GM23248 (cell line): ENCODE data around the gene RTP2. TPM values are rescaled to one million over a fixed set of nuclear protein-coding genes. Genes with fewer than 3 reads are reported as not detected.
A peak's percentile ranks its signal among the peaks of the same experiment; 100 is the strongest.

Experiments used
- DNase-seq: peaks from one replicate; pipeline ENCODE4 v3.0.0-alpha.2; 2015
- H2AFZ ChIP-seq: fragments of 200-600 bp; sonication (generic); 2 replicates; pipeline ENCODE4 v1.6.1; 2016; ENCODE audit warnings: antibody characterized with exemption
- H3F3A ChIP-seq: fragments of 200-600 bp; sonication (generic); 2 replicates; pipeline ENCODE4 v1.6.1; 2016; ENCODE audit warnings: mild to moderate bottlenecking, antibody characterized with exemption, mixed run types; ENCODE audit not compliant: insufficient read depth
- H3K27ac ChIP-seq: fragments of 200-600 bp; sonication (generic); 2 replicates; pipeline ENCODE4 v1.5.1; 2016; ENCODE audit warnings: mild to moderate bottlenecking
- H3K27me3 ChIP-seq: fragments of 200-600 bp; sonication (generic); replicated peaks from 2 replicates; pipeline ENCODE4 v1.6.1; 2016; ENCODE audit warnings: mild to moderate bottlenecking; ENCODE audit not compliant: insufficient read depth
- H3K36me3 ChIP-seq: fragments of 200-600 bp; sonication (generic); 2 replicates; pipeline ENCODE4 v1.6.1; 2016; ENCODE audit warnings: low read depth, mild to moderate bottlenecking
- H3K4me1 ChIP-seq: fragments of 200-600 bp; sonication (generic); 2 replicates; pipeline ENCODE4 v1.6.1; 2016; ENCODE audit warnings: mild to moderate bottlenecking; ENCODE audit not compliant: insufficient read depth
- H3K4me2 ChIP-seq: fragments of 200-600 bp; sonication (generic); one replicate; pipeline ENCODE4 v1.6.1; 2016; ENCODE audit warnings: mild to moderate bottlenecking; ENCODE audit not compliant: unreplicated experiment
- H3K4me3 ChIP-seq: fragments of 200-600 bp; sonication (generic); 2 replicates; pipeline ENCODE4 v1.5.1; 2016; ENCODE audit warnings: mild to moderate bottlenecking
- H3K79me2 ChIP-seq: fragments of 200-600 bp; sonication (generic); 2 replicates; pipeline ENCODE4 v1.6.1; 2016; ENCODE audit warnings: mild to moderate bottlenecking; ENCODE audit not compliant: insufficient read depth
- H3K9ac ChIP-seq: fragments of 200-600 bp; sonication (generic); 2 replicates; pipeline ENCODE4 v1.6.1; 2016; ENCODE audit warnings: mild to moderate bottlenecking
- H3K9me2 ChIP-seq: fragments of 200-600 bp; sonication (generic); 2 replicates; pipeline ENCODE4 v1.6.1; 2016; ENCODE audit warnings: mixed run types, mild to moderate bottlenecking, moderate library complexity; ENCODE audit not compliant: insufficient read depth
- H3K9me3 ChIP-seq: fragments of 200-600 bp; sonication (generic); one replicate; pipeline ENCODE4 v1.6.1; 2017; ENCODE audit warnings: low read depth
- H4K20me1 ChIP-seq: fragments of 200-600 bp; sonication (generic); 2 replicates; pipeline ENCODE4 v1.6.0; 2016; ENCODE audit not compliant: insufficient read depth
- EZH2 ChIP-seq: fragments of 200-600 bp; sonication (generic); IDR thresholded peaks from 2 replicates; pipeline ENCODE4 v1.6.1; 2018; ENCODE audit warnings: antibody characterized with exemption, mild to moderate bottlenecking; ENCODE audit not compliant: insufficient read depth, poor library complexity, severe bottlenecking
- EZH2phosphoT487 ChIP-seq: fragments of 200-600 bp; sonication (generic); IDR thresholded peaks from 2 replicates; pipeline ENCODE4 v1.6.1; 2018; ENCODE audit warnings: antibody characterized with exemption, moderate library complexity, mild to moderate bottlenecking, low read depth; ENCODE audit not compliant: insufficient read depth
- WGBS, 2 experiments: methylation state at CpG; one replicate each; pipeline ENCODE4 v1.1.6; 2015 to 2017; ENCODE audit warnings: low lambda C conversion rate in 2 of 2, low coverage in 1 of 2; ENCODE audit errors: missing lambda C conversion rate in 2 of 2; 5-methylcytosine and 5-hydroxymethylcytosine counted together
- in situ Hi-C: fragments of 300-500 bp; cut with MboI; formaldehyde crosslinking; loops from 2 replicates; pipeline ENCODE4 v1.15.0; 2020
- polyA plus RNA-seq: library from polyadenylated mRNA; unstranded; fragments of >200 nt; fragmentation: Nextera tagmentation; extraction: Ambion mirVana; gene quantifications from 2 replicates; pipeline ENCODE4 v1.2.1, GENCODE V29; 2016
- total RNA-seq: library from RNA; depleted of rRNA; stranded (reverse); fragments of >200 nt; shearing (Covaris generic); gene quantifications from 2 replicates; pipeline ENCODE4 v1.2.3, GENCODE V29; 2014

The RTP2 gene
- total and polyA plus RNA-seq, 2 experiments from 2014 or later, result not detected

DNA sequence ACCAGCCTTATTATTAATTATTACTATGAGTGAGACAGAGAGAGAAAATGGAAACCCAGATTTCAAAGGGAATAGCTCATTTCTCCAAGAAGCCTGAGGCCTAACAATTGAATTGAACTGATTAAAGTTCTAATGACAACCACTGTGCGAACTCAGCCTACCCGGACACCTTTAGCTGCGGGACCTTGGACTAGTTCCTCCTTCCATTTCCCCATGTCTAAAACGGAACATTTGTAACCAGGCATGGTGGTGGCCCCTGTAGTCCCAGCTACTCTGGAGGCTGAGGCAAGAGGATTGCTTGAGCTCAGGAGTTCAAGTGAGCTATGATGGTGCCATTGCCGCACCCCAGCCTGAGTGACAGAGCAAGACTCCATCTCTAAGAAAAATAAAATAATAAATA, 16.4 kb upstream of the RTP2 start:
- Histone ChIP-seq H4K20me1 (no peaks in the 10 kb centered on the region), H3K27me3 (no peaks in the 10 kb centered on the region), H3K4me3 (no peak overlapping the region), H3K4me2 (no peak overlapping the region), H3K36me3 (peaks cover 26% of the 10 kb centered on the region), H3K9me3 (no peaks in the 10 kb centered on the region), H3K9ac (no peak overlapping the region), H3K4me1 (no peaks in the 10 kb centered on the region), H2AFZ (no peak overlapping the region), H3K9me2 (no peaks in the 10 kb centered on the region), H3K79me2 (no peaks in the 10 kb centered on the region), H3F3A (peaks cover 14% of the 10 kb centered on the region; the same call in 1 of the 2 replicates), H3K27ac (no peak overlapping the region)
- 96 to 100% methylated on average over 5 of the region's 5 CpGs for WGBS, 2 experiments
- DNase-seq, result no peak
- in situ Hi-C loops, result loop anchor here (25.0 kb wide), 1 partner anchor 1107 kb away; the partner anchor contains the start of gene AHSG
- TF ChIP-seq EZH2 (no peak), EZH2phosphoT487 (no peak)

DNA sequence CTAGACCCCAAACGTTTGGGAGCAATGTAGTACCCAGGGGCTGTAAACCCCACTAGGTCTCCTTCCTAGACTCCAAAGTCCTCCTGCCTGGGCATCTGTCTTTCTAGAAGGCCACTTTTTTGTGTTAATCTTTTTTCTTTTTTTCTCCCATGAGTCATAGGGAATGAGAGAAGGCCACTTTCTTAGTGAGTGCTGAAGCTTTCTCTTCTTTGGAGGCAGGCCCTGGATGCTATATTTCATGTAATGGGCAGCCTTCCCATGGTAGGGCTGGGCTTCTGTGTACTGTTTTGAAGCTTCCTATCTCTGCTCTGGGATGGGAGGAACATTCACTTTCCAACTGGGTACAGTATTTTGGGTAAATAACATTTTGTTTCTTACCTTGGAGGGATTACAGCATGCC, 15.2 kb upstream of the RTP2 start:
- no peak overlapping the region for H3K9ac ChIP-seq
- H3K36me3 ChIP-seq, result peaks cover 14% of the 10 kb centered on the region
- TF ChIP-seq EZH2phosphoT487 (no peak), EZH2 (no peak)
- no peak overlapping the region for H3K4me3 ChIP-seq
- in situ Hi-C loops, result loop anchor here (25.0 kb wide), 1 partner anchor 1105 kb away; the partner anchor contains the start of gene AHSG
- H3K4me2 ChIP-seq, result no peak overlapping the region
- no peaks in the 10 kb centered on the region for H3K9me2 ChIP-seq
- no peaks in the 10 kb centered on the region for H3K27me3 ChIP-seq
- no peak overlapping the region for H2AFZ ChIP-seq
- no peak overlapping the region for H3K27ac ChIP-seq
- no peaks in the 10 kb centered on the region for H3K4me1 ChIP-seq
- 0 to 3% methylated on average over 1 of the region's 1 CpG for WGBS, 2 experiments
- no peaks in the 10 kb centered on the region for H3K9me3 ChIP-seq
- H3K79me2 ChIP-seq, result no peaks in the 10 kb centered on the region
- DNase-seq, result peak; percentile 60
- peaks cover 6% of the 10 kb centered on the region; the same call in 1 of the 2 replicates for H3F3A ChIP-seq
- no peaks in the 10 kb centered on the region for H4K20me1 ChIP-seq

DNA sequence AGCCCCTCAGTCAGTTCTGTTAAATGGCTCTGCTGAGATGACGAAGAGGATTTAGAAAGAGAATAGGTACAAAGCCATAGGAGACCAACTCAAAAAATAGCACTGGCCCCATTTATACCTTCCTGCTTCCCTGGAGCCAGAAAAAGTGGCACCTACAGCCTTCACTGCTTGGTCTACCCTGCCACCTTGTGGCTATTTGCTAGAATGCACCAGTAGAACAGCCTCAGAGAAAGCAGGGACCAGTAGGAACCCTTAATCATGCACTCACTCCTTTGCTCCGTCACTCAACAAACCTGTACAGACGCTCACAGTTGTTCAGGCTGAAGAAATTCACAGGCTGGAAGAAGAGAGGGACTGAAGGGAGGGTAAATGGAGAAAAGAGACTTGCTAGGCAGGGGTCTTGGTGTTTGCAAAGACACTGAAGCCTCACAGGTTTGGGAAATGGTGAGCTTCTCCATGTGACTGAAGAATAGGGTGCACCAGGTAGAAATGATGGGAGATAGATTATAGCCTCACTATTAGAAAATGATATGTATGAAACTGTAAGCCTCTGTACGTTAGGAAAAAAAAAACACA, 12.1 kb upstream of the RTP2 start:
- Histone ChIP-seq H4K20me1 (no peaks in the 10 kb centered on the region), H3K9me3 (no peaks in the 10 kb centered on the region), H3K36me3 (no peaks in the 10 kb centered on the region), H3F3A (no peaks in the 10 kb centered on the region), H3K4me1 (no peaks in the 10 kb centered on the region), H3K27ac (no peak overlapping the region), H3K4me3 (no peak overlapping the region), H3K4me2 (no peak overlapping the region), H3K27me3 (no peaks in the 10 kb centered on the region), H3K9ac (no peak overlapping the region), H2AFZ (no peak overlapping the region), H3K79me2 (no peaks in the 10 kb centered on the region), H3K9me2 (no peaks in the 10 kb centered on the region)
- WGBS, 2 experiments, result 5 to 12% methylated on average over 4 of the region's 4 CpGs
- in situ Hi-C loops, result loop anchor here (25.0 kb wide), 1 partner anchor 1102 kb away; the partner anchor contains the start of gene AHSG
- peak; percentile 78 for DNase-seq
- TF ChIP-seq EZH2phosphoT487 (no peak), EZH2 (no peak)

DNA sequence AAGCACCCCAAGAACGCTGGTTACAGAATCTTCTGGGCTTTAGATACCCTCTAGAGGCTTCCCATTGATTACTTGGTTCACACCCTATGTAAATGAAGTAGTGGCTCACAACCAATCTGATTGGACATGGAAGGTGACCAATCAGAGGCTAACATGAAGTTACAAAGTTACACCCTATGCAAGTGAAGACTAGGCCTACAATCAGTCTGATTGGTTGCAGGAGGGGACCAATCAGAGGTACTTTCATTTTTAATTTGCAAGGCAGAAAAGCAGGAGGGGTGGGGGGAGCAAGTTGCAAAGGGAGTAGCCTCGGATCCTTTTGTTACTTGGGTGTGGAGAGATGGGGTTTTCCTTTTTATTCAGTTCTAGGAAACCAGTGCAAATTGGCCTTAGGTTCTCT, 11.1 kb upstream of the RTP2 start:
- TF ChIP-seq EZH2phosphoT487, result no peak
- no peak for TF ChIP-seq EZH2
- no peaks in the 10 kb centered on the region for H4K20me1 ChIP-seq
- H3K9me3 ChIP-seq, result no peaks in the 10 kb centered on the region
- peak; percentile 32 for DNase-seq
- H3K9ac ChIP-seq, result no peak overlapping the region
- in situ Hi-C loops, result loop anchor here (25.0 kb wide), 1 partner anchor 1101 kb away; the partner anchor contains the start of gene AHSG
- no peak overlapping the region for H3K4me2 ChIP-seq
- WGBS, 2 experiments, result 77 to 90% methylated on average over 2 of the region's 2 CpGs
- no peaks in the 10 kb centered on the region for H3K9me2 ChIP-seq
- no peak overlapping the region for H2AFZ ChIP-seq
- H3K4me1 ChIP-seq, result no peaks in the 10 kb centered on the region
- H3K27ac ChIP-seq, result no peak overlapping the region
- no peak overlapping the region for H3K4me3 ChIP-seq
- no peaks in the 10 kb centered on the region for H3K27me3 ChIP-seq
- H3K79me2 ChIP-seq, result no peaks in the 10 kb centered on the region
- H3K36me3 ChIP-seq, result no peaks in the 10 kb centered on the region
- H3F3A ChIP-seq, result no peaks in the 10 kb centered on the region
